Pulmonary artery endothelial cell (primary cell): ENCODE results near the gene FAM222B. TPM values are rescaled to one million over a fixed set of nuclear protein-coding genes. Genes with fewer than 3 reads are reported as not detected.
A peak's percentile ranks its signal among the peaks of the same experiment; 100 is the strongest.

ENCODE experiments used
- DNase-seq: peaks from one replicate; pipeline ENCODE4 v3.0.0-alpha.2; 2011; ENCODE audit warnings: low read depth, low spot score
- total RNA-seq: library from RNA; depleted of rRNA; stranded (reverse); fragments of >200 nt; gene quantifications from 2 replicates; pipeline ENCODE4 v1.2.3, GENCODE V29; 2014

Gene FAM222B
- total RNA-seq, 1 donor from 2014 or later: 3.4 TPM

DNA sequence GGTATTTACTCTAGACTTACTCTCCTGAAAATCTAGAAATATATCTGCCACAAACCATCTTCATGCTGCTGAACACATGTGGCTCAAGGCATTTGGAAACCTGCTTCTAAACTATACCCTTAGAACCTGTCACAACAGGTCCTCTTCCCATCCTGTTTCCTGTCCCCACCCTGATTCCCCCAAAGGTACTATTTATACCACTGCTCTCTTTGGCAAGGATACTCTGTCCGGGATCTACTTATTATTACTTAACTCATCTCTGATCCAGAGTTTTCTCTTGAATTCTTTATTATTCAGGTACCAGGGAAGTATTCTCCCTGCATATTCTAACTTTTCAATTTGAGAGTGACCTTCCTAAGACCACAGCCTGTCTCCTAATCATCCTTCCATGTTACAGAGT, 65.4 kb downstream of the FAM222B start:
- no peak for DNase-seq

DNA sequence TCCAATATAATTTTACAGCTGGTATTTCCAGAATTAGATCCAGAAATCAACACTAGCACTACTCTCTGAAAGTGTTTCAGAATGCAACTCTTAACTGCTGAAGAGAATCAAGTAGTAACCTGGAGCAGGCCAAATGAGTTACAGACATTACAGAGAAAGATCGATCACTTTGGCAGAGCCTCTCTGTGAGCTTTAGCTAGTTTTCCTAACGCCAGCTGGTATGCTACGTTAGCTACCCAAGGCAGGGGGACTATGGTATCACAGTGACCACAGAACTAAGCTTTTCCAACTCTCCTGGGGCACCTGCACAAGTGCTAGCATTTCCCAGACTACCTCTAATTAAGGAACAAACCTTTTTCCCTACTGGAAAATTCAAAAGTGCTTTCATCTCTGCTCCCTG, 68.4 kb downstream of the FAM222B start:
- DNase-seq: no peak

DNA sequence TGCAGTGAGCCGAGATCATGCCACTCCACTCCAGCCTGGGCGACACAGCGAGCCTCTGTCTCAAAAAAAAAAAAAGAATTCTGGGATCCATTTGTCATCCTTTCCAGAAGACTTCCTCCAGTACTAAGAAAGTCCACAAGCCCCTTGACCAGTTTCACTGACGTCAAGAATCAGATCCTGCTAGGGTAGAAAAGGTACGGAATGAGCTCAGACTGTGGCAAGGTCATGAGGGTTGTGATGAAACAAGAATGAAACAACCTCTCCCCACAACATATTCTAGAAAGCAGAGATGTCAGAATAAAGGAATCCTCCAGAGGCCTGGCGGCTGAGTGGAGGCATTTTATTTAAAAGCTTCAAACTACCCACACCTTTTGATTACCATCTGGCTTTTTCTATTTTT, 68.9 kb downstream of the FAM222B start:
- DNase-seq: no peak

GRCh38 chr17:28765038-28765437, 77.6 kb downstream of the FAM222B start:
- no peak for DNase-seq

DNA sequence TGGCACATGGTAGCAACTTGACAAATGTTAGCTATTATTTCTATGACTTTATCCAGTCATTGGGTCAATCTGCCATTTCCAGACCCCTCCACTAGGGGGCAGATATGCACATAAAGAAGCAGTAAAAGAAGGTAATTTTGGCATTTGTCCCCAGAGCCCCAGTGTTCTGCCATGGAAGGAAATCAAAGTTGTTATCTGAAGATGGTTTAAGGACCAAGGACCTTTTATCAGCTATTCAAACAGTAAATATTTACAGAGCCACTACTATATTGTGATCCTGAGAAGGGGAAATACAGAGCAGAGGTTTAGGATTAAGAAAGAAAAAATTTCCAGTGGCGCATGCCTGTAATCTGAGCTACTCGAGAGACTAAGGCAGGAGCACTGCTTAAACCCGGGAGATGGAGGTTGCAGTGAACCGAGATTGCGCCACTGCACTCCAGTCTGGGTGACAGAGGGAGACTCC, 78.8 kb downstream of the FAM222B start:
- DNase-seq: no peak

- no peak for DNase-seq
These were observed 79.3 kb downstream of the FAM222B start for GRCh38 chr17:28763137-28763799.

GRCh38 chr17:28760601-28761562, 81.7 kb downstream of the FAM222B start:
- no peak for DNase-seq

DNA sequence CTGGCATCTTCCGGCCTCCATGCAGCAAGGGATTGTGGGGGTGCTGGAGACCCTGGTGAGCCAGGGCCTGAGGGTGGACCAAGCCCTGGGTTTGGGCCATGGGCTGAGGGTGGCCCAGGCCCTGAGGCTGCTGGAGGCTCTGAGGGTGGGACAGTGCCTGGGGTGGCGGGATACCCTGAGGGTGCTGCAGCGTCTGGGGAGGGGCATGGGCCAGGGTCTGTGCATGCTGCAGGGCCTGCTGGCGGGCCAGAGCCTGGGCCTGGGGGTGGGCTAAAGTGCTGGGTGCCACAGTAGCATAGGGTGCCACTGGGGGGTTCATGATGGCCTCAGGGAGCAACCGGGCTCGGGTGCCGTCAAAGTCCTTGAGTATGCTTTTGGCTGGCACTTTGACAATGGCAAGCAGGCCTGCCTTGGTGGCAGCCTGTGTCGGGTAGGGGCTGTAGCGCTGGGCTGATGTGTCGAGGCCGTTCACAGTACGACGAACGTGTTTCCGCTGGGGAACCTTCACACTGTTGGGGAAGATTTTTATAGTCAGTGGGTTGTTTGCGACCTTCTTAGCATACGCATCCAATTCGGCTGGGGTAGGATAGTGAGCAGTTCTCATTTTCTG, 83.2 kb downstream of the FAM222B start:
- no peak for DNase-seq

DNA sequence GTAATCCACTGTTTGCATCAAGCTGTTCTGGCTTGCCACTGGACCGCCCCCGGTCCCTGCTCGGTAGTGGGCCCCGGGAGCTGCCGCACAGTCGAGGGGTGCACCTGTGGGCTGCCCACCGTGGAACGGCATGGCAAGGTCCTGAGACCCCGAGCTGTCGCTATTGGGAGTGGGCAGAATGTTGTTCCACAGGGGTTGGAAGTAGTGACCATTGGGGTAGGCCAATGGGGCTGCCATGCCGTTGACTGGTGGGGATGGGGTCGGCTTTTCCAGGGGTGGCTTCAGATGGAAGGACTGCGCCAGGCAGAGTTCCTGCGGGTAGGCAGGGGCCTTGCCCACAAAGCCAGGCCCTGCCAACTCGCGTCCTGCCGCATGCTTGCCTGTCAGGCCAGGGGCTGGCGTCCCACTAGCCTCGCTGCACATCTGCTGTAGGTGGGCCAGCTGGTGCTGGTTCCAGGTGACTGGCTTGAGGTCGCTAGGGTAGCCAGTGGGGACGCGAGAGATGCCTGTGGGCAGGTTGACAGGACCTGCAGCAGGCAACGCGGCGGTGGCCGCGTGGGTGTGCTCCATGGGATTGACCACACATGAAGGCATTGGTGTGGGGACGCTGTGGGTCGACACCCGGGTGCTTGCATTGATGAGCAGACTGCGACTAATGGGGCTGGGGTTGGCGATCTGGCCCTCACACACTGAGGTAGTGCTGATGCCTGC, 84.0 kb downstream of the FAM222B start:
- no peak for DNase-seq

DNA sequence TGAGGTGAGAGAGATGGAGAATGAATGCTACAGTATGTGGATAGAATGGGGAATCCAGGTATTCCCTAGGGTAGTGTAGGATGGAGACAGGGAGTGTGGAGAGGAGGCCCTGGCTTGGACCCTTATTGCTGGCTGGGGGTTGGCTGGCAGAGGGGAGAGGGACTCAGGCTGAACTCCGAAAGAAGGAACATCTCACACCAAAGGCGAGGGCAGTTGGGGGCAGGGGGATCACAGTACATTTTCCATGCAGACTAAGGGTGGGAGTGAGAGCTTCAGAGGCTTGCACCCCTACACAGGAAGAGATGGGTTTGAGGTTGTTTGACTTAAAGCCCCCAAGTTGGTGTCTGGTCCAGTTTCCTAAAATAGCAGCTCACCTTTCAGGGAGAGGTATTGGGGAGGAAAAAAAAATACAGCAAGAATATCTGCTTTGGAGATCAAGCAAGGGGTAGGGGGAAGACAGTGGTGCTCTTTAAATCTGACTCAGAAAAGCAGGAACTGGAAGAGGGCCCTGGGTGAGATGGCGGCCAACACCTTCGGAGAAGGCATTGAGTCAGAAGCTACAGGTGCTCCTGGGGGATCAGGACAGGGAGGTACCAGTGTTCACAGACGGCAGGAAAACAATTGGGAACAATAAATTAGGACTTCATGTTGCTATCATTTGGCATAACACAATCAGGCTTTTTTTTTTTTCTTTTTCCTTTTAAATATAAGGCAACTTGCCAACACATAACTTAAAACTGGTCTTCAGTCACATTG, 86.4 kb downstream of the FAM222B start:
- DNase-seq: no peak

GRCh38 chr17:28755486-28755885, 87.1 kb downstream of the FAM222B start:
- no peak for DNase-seq

DNA sequence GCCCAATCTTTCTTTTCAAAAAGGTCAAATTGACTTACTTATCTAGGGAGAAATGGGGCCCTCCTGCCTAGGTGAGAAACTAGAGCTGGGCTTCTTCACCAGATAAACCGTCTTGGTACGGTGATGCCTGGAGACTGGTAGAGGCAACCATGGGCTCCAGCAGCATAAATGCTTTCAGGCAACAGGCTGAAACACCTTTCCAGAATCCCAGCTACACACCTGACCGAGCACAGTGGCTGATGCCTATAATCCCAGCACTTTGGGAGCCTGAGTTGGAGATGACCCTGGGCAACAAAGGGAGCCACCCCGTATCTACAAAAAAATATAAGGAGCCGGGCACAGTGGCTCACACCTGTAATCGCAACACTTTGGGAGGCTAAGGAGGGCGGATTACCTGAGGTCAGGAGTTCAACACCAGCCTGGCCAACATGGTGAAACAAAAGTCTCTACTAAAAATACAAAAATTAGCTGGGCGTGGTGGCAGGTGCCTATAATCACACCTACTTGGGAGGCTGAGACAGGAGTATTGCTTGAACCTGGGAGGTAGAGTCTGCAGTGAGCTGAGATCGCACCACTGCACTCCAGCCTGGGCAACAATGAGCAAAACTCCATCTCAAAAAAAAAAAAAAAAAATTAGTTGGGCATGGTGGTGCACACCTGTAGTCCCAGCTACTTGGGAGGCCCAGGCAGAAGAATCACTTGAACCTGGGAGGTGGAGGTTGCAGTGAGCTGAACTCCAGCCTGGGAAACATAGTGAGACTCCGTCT, 90.8 kb downstream of the FAM222B start:
- no peak for DNase-seq

- peak; percentile 80 for DNase-seq
These were observed 92.2 kb downstream of the FAM222B start for GRCh38 chr17:28750178-28751047.

- DNase-seq: no peak
These were observed 92.9 kb downstream of the FAM222B start for GRCh38 chr17:28749516-28750177.

DNA sequence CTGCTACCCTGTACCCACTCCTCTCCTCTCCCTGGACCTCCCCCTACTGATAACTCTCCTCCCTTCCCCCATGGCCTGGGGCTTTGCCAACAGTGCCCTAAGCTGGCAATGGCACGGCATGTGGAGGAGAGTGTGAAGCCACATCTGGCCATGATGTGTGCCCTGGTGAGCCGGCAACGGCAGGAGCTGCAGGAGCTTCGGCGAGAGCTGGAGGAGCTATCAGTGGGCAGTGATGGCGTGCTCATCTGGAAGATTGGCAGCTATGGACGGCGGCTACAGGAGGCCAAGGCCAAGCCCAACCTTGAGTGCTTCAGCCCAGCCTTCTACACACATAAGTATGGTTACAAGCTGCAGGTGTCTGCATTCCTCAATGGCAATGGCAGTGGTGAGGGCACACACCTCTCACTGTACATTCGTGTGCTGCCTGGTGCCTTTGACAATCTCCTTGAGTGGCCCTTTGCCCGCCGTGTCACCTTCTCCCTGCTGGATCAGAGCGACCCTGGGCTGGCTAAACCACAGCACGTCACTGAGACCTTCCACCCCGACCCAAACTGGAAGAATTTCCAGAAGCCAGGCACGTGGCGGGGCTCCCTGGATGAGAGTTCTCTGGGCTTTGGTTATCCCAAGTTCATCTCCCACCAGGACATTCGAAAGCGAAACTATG, 93.6 kb downstream of the FAM222B start:
- no peak for DNase-seq

DNA sequence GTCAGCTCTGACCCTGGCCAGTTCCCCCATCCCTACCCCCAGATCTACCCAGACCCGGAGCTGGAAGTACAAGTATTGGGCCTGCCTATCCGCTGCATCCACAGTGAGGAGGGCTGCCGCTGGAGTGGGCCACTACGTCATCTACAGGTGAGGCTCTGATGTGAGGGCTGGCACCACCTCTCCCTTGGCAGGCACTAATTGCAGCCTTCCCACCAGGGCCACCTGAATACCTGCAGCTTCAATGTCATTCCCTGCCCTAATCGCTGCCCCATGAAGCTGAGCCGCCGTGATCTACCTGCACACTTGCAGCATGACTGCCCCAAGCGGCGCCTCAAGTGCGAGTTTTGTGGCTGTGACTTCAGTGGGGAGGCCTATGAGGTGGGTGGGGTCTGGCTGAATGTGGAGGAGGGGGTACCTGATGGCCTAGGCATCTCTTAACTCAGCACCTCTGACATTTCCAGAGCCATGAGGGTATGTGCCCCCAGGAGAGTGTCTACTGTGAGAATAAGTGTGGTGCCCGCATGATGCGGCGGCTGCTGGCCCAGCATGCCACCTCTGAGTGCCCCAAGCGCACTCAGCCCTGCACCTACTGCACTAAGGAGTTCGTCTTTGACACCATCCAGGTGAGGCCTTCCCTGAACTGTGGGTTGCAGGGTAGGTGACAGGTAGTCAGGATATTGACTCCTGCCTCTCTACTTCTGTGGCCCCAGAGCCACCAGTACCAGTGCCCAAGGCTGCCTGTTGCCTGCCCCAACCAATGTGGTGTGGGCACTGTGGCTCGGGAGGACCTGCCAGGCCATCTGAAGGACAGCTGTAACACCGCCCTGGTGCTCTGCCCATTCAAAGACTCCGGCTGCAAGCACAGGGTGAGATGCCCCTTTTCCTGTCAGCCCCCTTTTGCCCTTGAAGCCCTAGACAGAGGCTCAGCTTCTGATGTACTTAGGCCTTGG, 94.5 kb downstream of the FAM222B start:
- DNase-seq: no peak
